Psoas muscle (tissue), 8 donors: ENCODE results near the gene AIM2. TPM values are rescaled to one million over a fixed set of nuclear protein-coding genes. Genes with fewer than 3 reads are reported as not detected.
"Not testable (repeated sequence)": the region's sequence is repeated elsewhere in the genome, so short reads cannot be mapped to it uniquely, and the experiment has no call there.

Experiments used
- ATAC-seq, 4 donors: fragments of 200-7000 bp; cut with Tn5 transposase; one replicate each; pipeline ENCODE4 v1.9.1; 2020; ENCODE audit warnings: moderate library complexity in 3 of 4, mild to moderate bottlenecking in 2 of 4
- DNase-seq, 2 donors: peaks; one replicate each; pipeline ENCODE4 v3.0.0-alpha.2; 2020
- H3K27ac ChIP-seq: fragments of 200-600 bp; one replicate; pipeline ENCODE4 v1.8.0; 2022
- H3K27me3 ChIP-seq, 3 donors: fragments of 200-600 bp in 1 of 3; one replicate each; pipeline versions ENCODE4 v1.6.1 to v1.8.0; 2013 to 2022; ENCODE audit warnings: low read length in 2 of 3, mild to moderate bottlenecking in 2 of 3, moderate library complexity in 1 of 3; ENCODE audit not compliant: insufficient read depth in 3 of 3
- H3K36me3 ChIP-seq, 2 donors: fragments of 200-600 bp in 1 of 2; one replicate each; pipeline versions ENCODE4 v1.6.1 to v1.8.0; 2013 to 2022; ENCODE audit warnings: low read depth in 1 of 2, mild to moderate bottlenecking in 1 of 2, moderate library complexity in 1 of 2; ENCODE audit not compliant: insufficient read depth in 1 of 2
- H3K4me1 ChIP-seq: fragments of 200-600 bp; one replicate; pipeline ENCODE4 v1.8.0; 2022
- H3K4me3 ChIP-seq: fragments of 200-600 bp; one replicate; pipeline ENCODE4 v1.8.0; 2022; ENCODE audit warnings: mild to moderate bottlenecking
- H3K9me3 ChIP-seq: fragments of 200-600 bp; one replicate; pipeline ENCODE4 v1.8.0; 2022
- WGBS, 3 donors: extraction: QIAGEN DNeasy Blood & Tissue Kit; methylation state at CpG; one replicate each; pipeline versions ENCODE4 v1.1.6 to v1.1.7; 2013; 5-methylcytosine and 5-hydroxymethylcytosine counted together
- intact Hi-C, 2 donors: fragments of 100-400 bp; cut with DNase I; formaldehyde crosslinking; loops; one replicate each; pipeline versions ENCODE4 v1.11.0 to v1.14.2; 2022
- polyA plus RNA-seq, 3 donors: library from polyadenylated mRNA; stranded (reverse); fragments of 200-250 nt; gene quantifications; one replicate each; pipeline ENCODE4 v1.2.3, GENCODE V29; 2013
- total RNA-seq, 4 donors: library from RNA; stranded (reverse); fragmentation: NEBNext Ultra II Directional in 2 of 4; extraction: Animal tissue kit (Norgen Biotek cat#: 25700) in 2 of 4; gene quantifications; one replicate each; pipeline versions ENCODE4 v1.2.1 to v1.2.4, GENCODE V29; 2021 to 2023
- TF ChIP-seq, protein P1 (sequence below): fragments of 200-600 bp; IDR thresholded peaks from one replicate; pipeline ENCODE4 v1.8.0; 2022; ENCODE audit warnings: antibody characterized with exemption
- donor health status: healthy with polysubstance abuse.
- donor health status: DM: no; HTN: no; CAD: no; lungs with moderate emphysema.
- donor health status: Bipolar disorder and iron deficiency.
- donor health status: healthy.
- donor health status: DM: yes; HTN: yes; CAD: no.
- donor health status: DM: no; HTN: no; CAD: no.
- donor health status: DM: no; HTN: no; CAD: no.
- donor health status: DM: yes; HTN: yes; CAD: no.

Gene AIM2
- total and polyA plus RNA-seq, 7 donors = 0.06 to 0.52 (median 0.38) TPM; not detected in 2

DNA sequence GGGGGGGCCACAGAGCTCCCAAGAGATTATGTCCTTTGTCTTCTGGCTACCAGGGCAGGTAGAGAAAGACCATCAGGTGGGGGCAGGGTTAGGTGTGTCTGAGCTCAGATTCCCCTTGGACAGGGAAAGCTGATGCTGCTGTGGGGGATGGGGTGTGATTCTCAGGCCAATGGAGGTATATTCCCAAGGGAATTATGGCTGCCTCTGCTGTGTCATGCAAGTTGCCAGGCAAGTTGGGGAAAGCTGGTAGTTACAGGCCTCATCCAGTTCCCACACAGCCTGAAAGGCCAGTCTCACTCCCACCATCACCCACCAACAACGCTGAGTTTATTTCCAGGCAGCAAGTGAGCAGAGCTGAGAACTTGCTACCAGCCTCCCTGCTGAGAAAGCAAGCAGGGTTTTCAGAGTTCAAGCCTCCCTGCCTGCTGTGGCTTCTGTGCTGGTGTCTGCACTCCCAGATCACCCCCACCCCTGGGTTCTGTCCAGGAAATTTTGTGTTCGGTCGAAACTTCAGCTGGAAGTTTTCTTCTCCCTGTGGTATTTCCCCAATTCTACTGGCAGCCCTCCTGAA is 45.6 kb downstream of the AIM2 start:
- ATAC-seq = no peak
- intact Hi-C loops = no loop called here
- WGBS, 3 donors = 50 to 55% (median 54%) methylated on average over 3 of the region's 3 CpGs
- H3K4me3 ChIP-seq = no peak overlapping the region
- no peaks in the 10 kb centered on the region for H3K9me3 ChIP-seq
- H3K27ac ChIP-seq = no peak overlapping the region
- H3K27me3 ChIP-seq = no peaks in the 10 kb centered on the region
- peaks cover 0 to 35% of the 10 kb centered on the region in 2 donors for H3K36me3 ChIP-seq
- TF ChIP-seq, protein P1, sequence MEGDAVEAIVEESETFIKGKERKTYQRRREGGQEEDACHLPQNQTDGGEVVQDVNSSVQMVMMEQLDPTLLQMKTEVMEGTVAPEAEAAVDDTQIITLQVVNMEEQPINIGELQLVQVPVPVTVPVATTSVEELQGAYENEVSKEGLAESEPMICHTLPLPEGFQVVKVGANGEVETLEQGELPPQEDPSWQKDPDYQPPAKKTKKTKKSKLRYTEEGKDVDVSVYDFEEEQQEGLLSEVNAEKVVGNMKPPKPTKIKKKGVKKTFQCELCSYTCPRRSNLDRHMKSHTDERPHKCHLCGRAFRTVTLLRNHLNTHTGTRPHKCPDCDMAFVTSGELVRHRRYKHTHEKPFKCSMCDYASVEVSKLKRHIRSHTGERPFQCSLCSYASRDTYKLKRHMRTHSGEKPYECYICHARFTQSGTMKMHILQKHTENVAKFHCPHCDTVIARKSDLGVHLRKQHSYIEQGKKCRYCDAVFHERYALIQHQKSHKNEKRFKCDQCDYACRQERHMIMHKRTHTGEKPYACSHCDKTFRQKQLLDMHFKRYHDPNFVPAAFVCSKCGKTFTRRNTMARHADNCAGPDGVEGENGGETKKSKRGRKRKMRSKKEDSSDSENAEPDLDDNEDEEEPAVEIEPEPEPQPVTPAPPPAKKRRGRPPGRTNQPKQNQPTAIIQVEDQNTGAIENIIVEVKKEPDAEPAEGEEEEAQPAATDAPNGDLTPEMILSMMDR = no peak
- DNase-seq = no peak
- H3K4me1 ChIP-seq = no peaks in the 10 kb centered on the region

DNA sequence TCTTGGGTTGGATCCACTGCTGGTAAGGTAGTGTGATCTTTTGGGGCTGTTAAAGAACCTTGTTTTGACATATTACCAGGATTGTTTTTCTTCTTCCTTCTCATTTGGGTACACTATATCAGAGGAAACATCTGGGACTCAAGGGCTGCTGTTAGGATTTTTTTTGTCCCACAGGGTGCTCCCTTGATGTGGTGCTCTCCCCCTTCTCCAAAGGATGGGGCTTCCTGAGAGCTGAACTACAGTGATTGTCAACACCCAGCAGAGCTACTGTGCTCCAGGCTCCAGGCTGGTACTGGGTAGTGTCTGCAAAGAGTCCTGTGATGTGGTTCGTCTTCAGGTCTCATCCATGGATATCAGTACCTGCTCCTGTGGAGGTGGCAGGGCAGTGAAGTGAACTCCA is 46.3 kb downstream of the AIM2 start:
- H3K4me3 ChIP-seq = no peak overlapping the region
- no peak overlapping the region for H3K27ac ChIP-seq
- 84 to 100% (median 87%) methylated on average over 1 of the region's 1 CpG for WGBS, 3 donors
- peaks cover 2% of the 10 kb centered on the region for H3K4me1 ChIP-seq
- no peaks in the 10 kb centered on the region for H3K27me3 ChIP-seq
- TF ChIP-seq, protein P1 = no peak
- ATAC-seq (no peak), DNase-seq (no peak)
- H3K9me3 ChIP-seq = no peaks in the 10 kb centered on the region
- H3K36me3 ChIP-seq = peaks cover 0 to 30% of the 10 kb centered on the region in 2 donors
- intact Hi-C loops = no loop called here

DNA sequence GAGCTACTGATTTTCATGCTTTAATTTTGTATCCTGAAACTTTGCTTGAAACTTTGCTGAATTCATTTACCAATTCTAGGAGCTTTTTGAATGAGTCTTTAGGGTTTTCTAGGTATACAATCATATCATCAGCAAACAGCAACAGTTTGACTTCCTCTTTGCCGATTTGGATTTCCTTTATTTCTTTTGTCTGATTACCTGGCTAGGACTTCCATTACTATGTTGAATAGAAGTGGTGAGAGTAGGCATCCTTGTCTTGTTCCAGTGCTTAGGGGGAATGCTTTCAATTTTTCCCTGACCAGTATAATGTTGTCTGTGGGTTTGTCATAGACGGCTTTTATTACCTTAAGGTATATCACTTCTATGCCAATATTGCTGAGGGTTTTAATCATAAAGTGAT is 49.7 kb downstream of the AIM2 start:
- ATAC-seq, H3K4me1 ChIP-seq, H3K27ac ChIP-seq, H3K36me3 ChIP-seq, intact Hi-C loops, H3K4me3 ChIP-seq, H3K27me3 ChIP-seq, H3K9me3 ChIP-seq, DNase-seq: not testable (repeated sequence)
- WGBS, 3 donors = 72 to 86% (median 81%) methylated on average over 2 of the region's 2 CpGs

GRCh38 chr1:159025043-159025442 is 51.5 kb downstream of the AIM2 start:
- Histone ChIP-seq H3K9me3 (no peaks in the 10 kb centered on the region), H3K27ac (no peak overlapping the region), H3K27me3 (no peaks in the 10 kb centered on the region), H3K4me1 (peaks cover 4% of the 10 kb centered on the region), H3K36me3 (peaks cover 0 to 14% of the 10 kb centered on the region in 2 donors), H3K4me3 (no peak overlapping the region)
- WGBS, 3 donors = 93 to 95% (median 94%) methylated on average over 7 of the region's 7 CpGs
- DNase-seq (no peak), ATAC-seq (no peak)
- TF ChIP-seq, protein P1 = no peak
- intact Hi-C loops = no loop called here

GRCh38 chr1:159023723-159024122 is 52.8 kb downstream of the AIM2 start:
- Histone ChIP-seq H3K4me1 (peaks cover 4% of the 10 kb centered on the region), H3K36me3 (peaks cover 0 to 21% of the 10 kb centered on the region in 2 donors), H3K9me3 (no peaks in the 10 kb centered on the region), H3K27me3 (no peaks in the 10 kb centered on the region), H3K27ac (no peak overlapping the region), H3K4me3 (no peak overlapping the region)
- TF ChIP-seq, protein P1 = no peak
- 71 to 75% (median 73%) methylated on average over 10 of the region's 10 CpGs for WGBS, 3 donors
- intact Hi-C loops = no loop called here
- ATAC-seq (no peak), DNase-seq (no peak)
